CD4-positive, alpha-beta memory T cell (primary cell): ENCODE data around the gene PLA2G4A. TPM values are rescaled to one million over a fixed set of nuclear protein-coding genes. Genes with fewer than 3 reads are reported as not detected.

Experiments
- CTCF ChIA-PET: fragments of 350-600 bp; sonication (Branson Sonifier 250); formaldehyde crosslinking; loops from one replicate; lab custom pipeline; 2021; ENCODE audit warnings: inconsistent platforms; ENCODE audit not compliant: partially characterized antibody; lab: Charles Lee
- POLR2A ChIA-PET: fragments of 350-600 bp; sonication (Branson Sonifier 250); formaldehyde crosslinking; loops from one replicate; lab custom pipeline; 2021; ENCODE audit not compliant: partially characterized antibody; lab: Charles Lee
- DNase-seq, 5 donors: peaks; one replicate each; pipeline versions ENCODE4 v3.0.0 to v3.0.0-alpha.2; 2020 to 2022; ENCODE audit warnings: mixed read lengths in 1 of 5
- H3K27ac ChIP-seq: one replicate; pipeline ENCODE4 v1.7.0; 2013; ENCODE audit warnings: low read depth, low read length
- H3K27me3 ChIP-seq: 2 replicates; pipeline ENCODE4 v1.7.0; 2013; ENCODE audit warnings: mild to moderate bottlenecking, low read length, moderate library complexity; ENCODE audit not compliant: insufficient read depth
- H3K36me3 ChIP-seq: 2 replicates; pipeline ENCODE4 v1.7.0; 2013; ENCODE audit warnings: mild to moderate bottlenecking, low read length, moderate library complexity; ENCODE audit not compliant: insufficient read depth
- H3K4me1 ChIP-seq: 2 replicates; pipeline ENCODE4 v1.7.0; 2013; ENCODE audit warnings: mild to moderate bottlenecking, low read length, moderate library complexity; ENCODE audit not compliant: insufficient read depth
- H3K4me3 ChIP-seq, 2 donors: one replicate each; pipeline ENCODE4 v1.7.0; 2013; ENCODE audit warnings: low read length in 2 of 2, mild to moderate bottlenecking in 1 of 2
- H3K9me3 ChIP-seq, 2 donors: one replicate each; pipeline ENCODE4 v1.7.0; 2013; ENCODE audit warnings: low read length in 2 of 2, control low read depth in 1 of 2; ENCODE audit not compliant: control insufficient read depth in 1 of 2
- H3K27ac Mint-ChIP-seq, 7 donors: one replicate each; pipeline ENCODE4 v1.8.0; 2020 to 2021; ENCODE audit warnings: mixed read lengths in 7 of 7, mild to moderate bottlenecking in 6 of 7, inconsistent platforms in 3 of 7, moderate library complexity in 3 of 7
- H3K27me3 Mint-ChIP-seq, 2 donors: one replicate each; pipeline ENCODE4 v1.8.0; 2020 to 2021; ENCODE audit warnings: mixed read lengths in 2 of 2
- H3K36me3 Mint-ChIP-seq, 2 donors: one replicate each; pipeline ENCODE4 v1.8.0; 2020 to 2021; ENCODE audit warnings: mixed read lengths in 2 of 2, inconsistent platforms in 1 of 2, mild to moderate bottlenecking in 1 of 2
- H3K4me1 Mint-ChIP-seq, 4 donors: one replicate each; pipeline ENCODE4 v1.8.0; 2020 to 2021; ENCODE audit warnings: mixed read lengths in 4 of 4, mild to moderate bottlenecking in 1 of 4
- H3K4me3 Mint-ChIP-seq, 8 donors: one replicate each; pipeline ENCODE4 v1.8.0; 2020 to 2021; ENCODE audit warnings: mixed read lengths in 8 of 8, mild to moderate bottlenecking in 7 of 8, moderate library complexity in 6 of 8, inconsistent platforms in 3 of 8
- H3K9me3 Mint-ChIP-seq, 8 donors: one replicate each; pipeline ENCODE4 v1.8.0; 2020 to 2021; ENCODE audit warnings: mixed read lengths in 8 of 8, mild to moderate bottlenecking in 5 of 8, inconsistent platforms in 3 of 8, moderate library complexity in 1 of 8
- intact Hi-C: fragments of 100-400 bp; cut with micrococcal nuclease; formaldehyde crosslinking; loops from one replicate; pipeline ENCODE4 v1.15.1; 2023
- polyA plus RNA-seq, 2 donors: library from polyadenylated mRNA; unstranded; fragments of 300-500 nt; fragmentation: Illumina TruSeq; gene quantifications; one replicate each; pipeline ENCODE4 v1.2.3, GENCODE V29; 2021
- total RNA-seq, 2 experiments: library from RNA; stranded (reverse); gene quantifications; one replicate each; pipeline ENCODE4 v1.2.3, GENCODE V29; 2021

Gene PLA2G4A
- total and polyA plus RNA-seq, 4 experiments from 2014 or later, result 0.25 to 0.32 TPM; not detected in 2

- CTCF ChIA-PET, result no interaction called here
- H3K27ac ChIP-seq, result no peak overlapping the region
- no peaks in the 10 kb centered on the region for H3K4me1 ChIP-seq
- Mint-ChIP-seq H3K4me1 (no peaks in the 10 kb centered on the region), H3K27ac (no peak overlapping the region), H3K27me3 (peaks cover 0 to 5% of the 10 kb centered on the region in 2 donors), H3K9me3 (no peaks in the 10 kb centered on the region), H3K4me3 (no peak overlapping the region), H3K36me3 (no peaks in the 10 kb centered on the region)
- no peak overlapping the region for H3K4me3 ChIP-seq
- POLR2A ChIA-PET, result no interaction called here
- no peaks in the 10 kb centered on the region for H3K9me3 ChIP-seq
- no peak for DNase-seq
- no peaks in the 10 kb centered on the region for H3K36me3 ChIP-seq
- intact Hi-C loops, result loop anchor here (5.0 kb wide), 2 partner anchors 378 to 1173 kb away; no protein-coding TSS in a partner anchor
- H3K27me3 ChIP-seq, result no peaks in the 10 kb centered on the region
Observed at GRCh38 chr1:186984959-186985358, 156.2 kb downstream of the PLA2G4A start.

DNA sequence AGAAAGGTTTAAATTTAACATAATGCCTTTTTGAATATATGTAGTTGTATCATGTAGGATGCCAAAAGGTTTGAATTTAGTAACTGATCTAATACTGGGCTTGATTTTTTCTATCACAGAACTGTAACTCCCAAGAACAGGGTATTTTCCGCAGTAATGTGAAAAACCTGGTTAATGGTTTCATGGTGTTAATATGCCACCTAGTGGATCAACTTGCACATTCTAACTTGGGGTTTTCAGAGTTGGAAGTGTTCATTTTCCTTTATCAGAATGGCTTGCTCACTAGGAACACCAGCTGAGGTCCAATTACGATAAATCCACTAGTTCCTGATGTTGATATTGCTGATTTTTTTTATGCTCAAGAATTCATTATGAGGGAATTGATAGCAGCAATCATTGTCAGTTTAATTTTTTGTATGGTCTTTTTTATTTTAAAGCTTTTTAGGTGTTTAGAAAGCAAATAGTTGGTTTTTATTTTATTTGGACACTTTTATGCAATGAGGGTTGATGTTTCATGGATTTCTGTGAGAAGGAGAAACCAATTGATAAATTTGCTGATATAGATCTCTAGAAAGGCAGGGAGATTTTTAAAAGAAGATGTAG, 157.2 kb downstream of the PLA2G4A start:
- H3K36me3 Mint-ChIP-seq, result no peaks in the 10 kb centered on the region
- H3K9me3 Mint-ChIP-seq, result no peaks in the 10 kb centered on the region
- H3K4me1 Mint-ChIP-seq, result no peaks in the 10 kb centered on the region
- intact Hi-C loops, result loop anchor here (1.0 to 5.0 kb wide), 5 partner anchors 379 to 1174 kb away; no protein-coding TSS in a partner anchor
- peaks cover 0 to 2% of the 10 kb centered on the region in 2 donors for H3K27me3 Mint-ChIP-seq
- CTCF ChIA-PET, result interaction anchor here (0.8 to 1.6 kb wide), 7 partner anchors 9 to 582 kb away, joined by 3 to 8 read pairs (median 3); no protein-coding TSS in a partner anchor
- no peak overlapping the region for H3K4me3 ChIP-seq
- H3K27ac ChIP-seq, result no peak overlapping the region
- no peak overlapping the region for H3K27ac Mint-ChIP-seq
- no peaks in the 10 kb centered on the region for H3K4me1 ChIP-seq
- H3K9me3 ChIP-seq, result no peaks in the 10 kb centered on the region
- POLR2A ChIA-PET, result no interaction called here
- peak in 4 of 5 donors; percentile 11 to 41 (median 30) for DNase-seq
- no peaks in the 10 kb centered on the region for H3K36me3 ChIP-seq
- H3K27me3 ChIP-seq, result no peaks in the 10 kb centered on the region
- H3K4me3 Mint-ChIP-seq, result no peak overlapping the region

- intact Hi-C loops, result loop anchor here (5.0 kb wide), 2 partner anchors 380 to 1175 kb away; no protein-coding TSS in a partner anchor
- H3K27me3 ChIP-seq, result no peaks in the 10 kb centered on the region
- H3K4me3 ChIP-seq, result no peak overlapping the region
- H3K27ac ChIP-seq, result no peak overlapping the region
- H3K9me3 ChIP-seq, result no peaks in the 10 kb centered on the region
- DNase-seq, result no peak
- Mint-ChIP-seq H3K4me1 (no peaks in the 10 kb centered on the region), H3K27ac (no peak overlapping the region), H3K4me3 (no peak overlapping the region), H3K9me3 (no peaks in the 10 kb centered on the region), H3K27me3 (peaks cover 0 to 2% of the 10 kb centered on the region in 2 donors), H3K36me3 (no peaks in the 10 kb centered on the region)
- ChIA-PET CTCF (interaction anchor here (0.8 to 1.6 kb wide), 3 partner anchors 8 to 583 kb away, joined by 3 to 8 read pairs (median 3); no protein-coding TSS in a partner anchor), POLR2A (no interaction called here)
- H3K4me1 ChIP-seq, result no peaks in the 10 kb centered on the region
- no peaks in the 10 kb centered on the region for H3K36me3 ChIP-seq
Observed at GRCh38 chr1:186987065-186987464, 158.3 kb downstream of the PLA2G4A start.

DNA sequence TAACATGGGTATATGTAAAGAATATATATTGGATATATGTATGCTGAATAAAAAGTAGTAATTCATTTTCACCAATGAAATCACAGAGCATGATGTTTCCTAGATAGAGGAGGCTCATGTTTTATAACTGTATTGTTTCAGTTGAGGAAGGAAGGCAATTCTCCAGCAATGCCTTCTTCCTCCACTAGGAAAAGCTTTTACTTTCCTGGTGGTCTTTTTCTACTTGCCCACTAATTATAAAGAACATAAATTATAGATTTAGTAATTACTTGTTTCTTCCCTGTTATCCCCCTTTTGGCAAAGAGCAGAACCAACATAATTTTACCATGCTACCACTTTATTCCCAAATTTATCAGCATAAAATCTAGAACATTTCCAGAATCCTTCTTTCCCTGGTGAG, 159.0 kb downstream of the PLA2G4A start:
- Mint-ChIP-seq H3K9me3 (no peaks in the 10 kb centered on the region), H3K4me1 (no peaks in the 10 kb centered on the region), H3K27me3 (peaks cover 0 to 2% of the 10 kb centered on the region in 2 donors), H3K27ac (no peak overlapping the region), H3K4me3 (no peak overlapping the region), H3K36me3 (no peaks in the 10 kb centered on the region)
- H3K36me3 ChIP-seq, result no peaks in the 10 kb centered on the region
- no peaks in the 10 kb centered on the region for H3K9me3 ChIP-seq
- H3K4me3 ChIP-seq, result no peak overlapping the region
- no peak for DNase-seq
- H3K4me1 ChIP-seq, result no peaks in the 10 kb centered on the region
- POLR2A ChIA-PET, result no interaction called here
- no peaks in the 10 kb centered on the region for H3K27me3 ChIP-seq
- CTCF ChIA-PET, result no interaction called here
- intact Hi-C loops, result loop anchor here (5.0 kb wide), 2 partner anchors 380 to 1175 kb away; no protein-coding TSS in a partner anchor
- no peak overlapping the region for H3K27ac ChIP-seq

- Histone ChIP-seq H3K27ac (no peak overlapping the region), H3K36me3 (no peaks in the 10 kb centered on the region), H3K4me1 (no peaks in the 10 kb centered on the region), H3K9me3 (no peaks in the 10 kb centered on the region), H3K27me3 (no peaks in the 10 kb centered on the region), H3K4me3 (no peak overlapping the region)
- Mint-ChIP-seq H3K36me3 (no peaks in the 10 kb centered on the region), H3K27ac (no peak overlapping the region), H3K9me3 (no peaks in the 10 kb centered on the region), H3K27me3 (peaks cover 0 to 2% of the 10 kb centered on the region in 2 donors), H3K4me1 (no peaks in the 10 kb centered on the region), H3K4me3 (no peak overlapping the region)
- CTCF ChIA-PET, result interaction anchor here (1.2 kb wide), 1 partner anchor 19 kb away, joined by 4 read pairs; no protein-coding TSS in a partner anchor
- POLR2A ChIA-PET, result no interaction called here
- DNase-seq, result no peak
- intact Hi-C loops, result no loop called here
Observed at GRCh38 chr1:186993996-186994395, 165.2 kb downstream of the PLA2G4A start.

DNA sequence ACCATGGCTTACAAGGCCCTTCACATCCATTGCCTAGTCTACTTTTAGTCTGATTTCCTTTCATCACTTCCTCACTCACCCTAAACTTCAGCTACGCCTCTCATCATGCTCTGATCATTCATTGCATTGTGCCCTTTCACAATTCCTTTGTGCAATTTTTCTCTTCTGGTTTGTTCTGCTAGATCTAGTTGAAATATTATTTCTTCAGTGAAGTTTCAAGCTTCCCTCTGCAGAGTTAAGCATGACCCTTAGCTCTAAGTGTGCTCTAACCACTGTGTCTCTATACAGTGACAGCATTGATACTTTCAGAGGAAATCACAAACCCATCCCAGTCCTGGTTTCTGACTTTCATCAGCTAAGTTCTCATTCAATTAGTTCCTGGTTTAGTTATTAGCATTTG, 166.1 kb downstream of the PLA2G4A start:
- H3K27ac Mint-ChIP-seq, result no peak overlapping the region
- H3K36me3 ChIP-seq, result no peaks in the 10 kb centered on the region
- H3K4me3 ChIP-seq, result no peak overlapping the region
- POLR2A ChIA-PET, result no interaction called here
- H3K9me3 Mint-ChIP-seq, result peaks cover 0 to 2% (median 0%) of the 10 kb centered on the region in 8 donors
- no peak for DNase-seq
- no peaks in the 10 kb centered on the region for H3K36me3 Mint-ChIP-seq
- H3K4me1 Mint-ChIP-seq, result no peaks in the 10 kb centered on the region
- no peaks in the 10 kb centered on the region for H3K4me1 ChIP-seq
- no peaks in the 10 kb centered on the region for H3K9me3 ChIP-seq
- CTCF ChIA-PET, result interaction anchor here (0.9 kb wide), 1 partner anchor 8 kb away, joined by 3 read pairs; no protein-coding TSS in a partner anchor
- no peak overlapping the region for H3K27ac ChIP-seq
- H3K4me3 Mint-ChIP-seq, result no peak overlapping the region
- H3K27me3 Mint-ChIP-seq, result peaks cover 0 to under 1% of the 10 kb centered on the region in 2 donors
- H3K27me3 ChIP-seq, result no peaks in the 10 kb centered on the region
- intact Hi-C loops, result no loop called here

GRCh38 chr1:186996816-186997215, 168.1 kb downstream of the PLA2G4A start:
- Mint-ChIP-seq H3K4me3 (no peak overlapping the region), H3K27me3 (peaks cover 0 to 5% of the 10 kb centered on the region in 2 donors), H3K4me1 (no peaks in the 10 kb centered on the region), H3K9me3 (peaks cover 0 to 2% (median 0%) of the 10 kb centered on the region in 8 donors), H3K27ac (no peak overlapping the region), H3K36me3 (no peaks in the 10 kb centered on the region)
- Histone ChIP-seq H3K4me1 (no peaks in the 10 kb centered on the region), H3K36me3 (no peaks in the 10 kb centered on the region), H3K9me3 (no peaks in the 10 kb centered on the region), H3K27ac (no peak overlapping the region), H3K27me3 (no peaks in the 10 kb centered on the region), H3K4me3 (no peak overlapping the region)
- intact Hi-C loops, result no loop called here
- ChIA-PET CTCF (no interaction called here), POLR2A (no interaction called here)
- DNase-seq, result no peak
